DND-41 (cell line): ENCODE measurements around the gene COL4A2.

Experiments used
- ATAC-seq: fragments of 200-7000 bp; cut with Tn5 transposase; 3 replicates; pipeline ENCODE4 v1.9.1; 2021; ENCODE audit warnings: low read depth; ENCODE audit not compliant: insufficient read depth
- DNase-seq: peaks from one replicate; pipeline ENCODE4 v3.0.0-alpha.2; 2020
- H2AFZ ChIP-seq: 2 replicates; pipeline ENCODE4 v1.6.0; 2012; ENCODE audit warnings: low read depth, low read length
- H3K27ac ChIP-seq: 2 replicates; pipeline ENCODE4 v1.5.1; 2012; ENCODE audit warnings: low read length, inconsistent platforms
- H3K27me3 ChIP-seq: fragments of 200-600 bp; sonication (generic); 2 replicates; pipeline ENCODE4 v1.6.0; 2012; ENCODE audit warnings: low read length, mild to moderate bottlenecking, inconsistent platforms; ENCODE audit not compliant: insufficient read depth, poor library complexity
- H3K36me3 ChIP-seq: 2 replicates; pipeline ENCODE4 v1.5.1; 2012; ENCODE audit warnings: low read length, inconsistent platforms; ENCODE audit not compliant: insufficient read depth
- H3K4me1 ChIP-seq: 2 replicates; pipeline ENCODE4 v1.5.1; 2012; ENCODE audit warnings: mild to moderate bottlenecking, low read length; ENCODE audit not compliant: insufficient read depth
- H3K4me2 ChIP-seq: 2 replicates; pipeline ENCODE4 v1.6.0; 2012; ENCODE audit warnings: mild to moderate bottlenecking, moderate library complexity, low read length, inconsistent platforms; ENCODE audit not compliant: insufficient read depth
- H3K4me3 ChIP-seq, 2 experiments: fragments of 200-600 bp in 1 of 2; shearing (Covaris generic) in 1 of 2; 2 replicates each; pipeline ENCODE4 v1.5.1; 2012 to 2016; ENCODE audit warnings: inconsistent platforms in 2 of 2, low read length in 2 of 2, mild to moderate bottlenecking in 2 of 2, low read depth in 1 of 2, moderate library complexity in 1 of 2
- H3K79me2 ChIP-seq: 2 replicates; pipeline ENCODE4 v1.6.0; 2012; ENCODE audit warnings: low read length, inconsistent platforms; ENCODE audit not compliant: insufficient read depth
- H3K9ac ChIP-seq: 2 replicates; pipeline ENCODE4 v1.6.0; 2012; ENCODE audit warnings: low read depth, mild to moderate bottlenecking, inconsistent platforms, low read length, moderate library complexity
- H3K9me3 ChIP-seq: 2 replicates; pipeline ENCODE4 v1.5.1; 2012; ENCODE audit warnings: low read length, moderate library complexity, mild to moderate bottlenecking, inconsistent platforms; ENCODE audit not compliant: insufficient read depth, severe bottlenecking
- H4K20me1 ChIP-seq: 2 replicates; pipeline ENCODE4 v1.6.0; 2012; ENCODE audit warnings: low read length; ENCODE audit not compliant: insufficient read depth
- CTCF ChIP-seq: IDR thresholded peaks from 2 replicates; pipeline ENCODE4 v1.5.1; 2012; ENCODE audit warnings: borderline replicate concordance, low read length, moderate library complexity, mild to moderate bottlenecking; ENCODE audit not compliant: poor library complexity, severe bottlenecking; ENCODE audit errors: extremely low read depth
- EZH2 ChIP-seq: IDR thresholded peaks from 3 replicates; pipeline ENCODE4 v1.6.1; 2012; ENCODE audit warnings: borderline replicate concordance, low read depth, mild to moderate bottlenecking, moderate library complexity, low read length, inconsistent platforms; ENCODE audit not compliant: severe bottlenecking

Gene COL4A2

GRCh38 chr13:110291286-110291685 is 15.8 kb upstream of the COL4A2 start:
- Histone ChIP-seq H3K9me3 (no peaks in the 10 kb centered on the region), H3K4me2 (no peak overlapping the region), H4K20me1 (no peaks in the 10 kb centered on the region), H3K9ac (no peak overlapping the region), H3K4me1 (no peaks in the 10 kb centered on the region), H2AFZ (no peak overlapping the region), H3K27me3 (peaks cover 33% of the 10 kb centered on the region), H3K36me3 (no peaks in the 10 kb centered on the region), H3K27ac (no peak overlapping the region), H3K79me2 (no peaks in the 10 kb centered on the region), H3K4me3 (no peak overlapping the region)
- no peak for ATAC-seq
- DNase-seq: no peak
- TF ChIP-seq CTCF (no peak), EZH2 (no peak)

- DNase-seq (no peak), ATAC-seq (no peak)
- Histone ChIP-seq H2AFZ (no peak overlapping the region), H3K4me1 (no peaks in the 10 kb centered on the region), H3K4me2 (no peak overlapping the region), H3K36me3 (no peaks in the 10 kb centered on the region), H3K9me3 (no peaks in the 10 kb centered on the region), H3K27me3 (peaks cover 33% of the 10 kb centered on the region), H3K79me2 (no peaks in the 10 kb centered on the region), H4K20me1 (no peaks in the 10 kb centered on the region), H3K4me3 (no peak overlapping the region), H3K9ac (no peak overlapping the region), H3K27ac (no peak overlapping the region)
- TF ChIP-seq EZH2 (no peak), CTCF (no peak)
Observed at GRCh38 chr13:110293037-110293436, 14.0 kb upstream of the COL4A2 start.

- H3K36me3 ChIP-seq: no peaks in the 10 kb centered on the region
- H3K4me3 ChIP-seq: no peak overlapping the region
- ATAC-seq (no peak), DNase-seq (no peak)
- H2AFZ ChIP-seq: no peak overlapping the region
- H3K27me3 ChIP-seq: peaks cover 34% of the 10 kb centered on the region
- no peaks in the 10 kb centered on the region for H4K20me1 ChIP-seq
- no peak overlapping the region for H3K9ac ChIP-seq
- H3K9me3 ChIP-seq: no peaks in the 10 kb centered on the region
- H3K4me2 ChIP-seq: no peak overlapping the region
- no peaks in the 10 kb centered on the region for H3K4me1 ChIP-seq
- TF ChIP-seq EZH2: no peak
- no peak for TF ChIP-seq CTCF
- H3K79me2 ChIP-seq: no peaks in the 10 kb centered on the region
- H3K27ac ChIP-seq: no peak overlapping the region
Observed at GRCh38 chr13:110293649-110294048, 13.4 kb upstream of the COL4A2 start.

GRCh38 chr13:110294146-110294545 is 12.9 kb upstream of the COL4A2 start:
- no peak for ATAC-seq
- no peak for TF ChIP-seq CTCF
- no peak for TF ChIP-seq EZH2
- H3K79me2 ChIP-seq: no peaks in the 10 kb centered on the region
- no peak overlapping the region for H3K27ac ChIP-seq
- H4K20me1 ChIP-seq: no peaks in the 10 kb centered on the region
- H3K4me2 ChIP-seq: no peak overlapping the region
- no peaks in the 10 kb centered on the region for H3K36me3 ChIP-seq
- H3K27me3 ChIP-seq: peaks cover 39% of the 10 kb centered on the region
- H3K9ac ChIP-seq: no peak overlapping the region
- no peak overlapping the region for H2AFZ ChIP-seq
- no peaks in the 10 kb centered on the region for H3K9me3 ChIP-seq
- no peaks in the 10 kb centered on the region for H3K4me1 ChIP-seq
- DNase-seq: no peak
- no peak overlapping the region for H3K4me3 ChIP-seq
